Esophagus squamous epithelium (tissue), 5 donors: ENCODE measurements around the gene FRA10AC1. TPM values are rescaled to one million over a fixed set of nuclear protein-coding genes. Genes with fewer than 3 reads are reported as not detected.
"Not testable (repeated sequence)": the region's sequence is repeated elsewhere in the genome, so short reads cannot be mapped to it uniquely, and the experiment has no call there.

Experiments used
- DNase-seq: peaks from one replicate; lab custom pipeline; 2025; lab: John Stamatoyannopoulos, UW
- H3K27ac ChIP-seq, 4 donors: fragments of 200-600 bp; sonication (generic); one replicate each; pipeline ENCODE4 v1.5.1; 2016 to 2019; ENCODE audit warnings: mild to moderate bottlenecking in 1 of 4
- H3K27me3 ChIP-seq, 4 donors: fragments of 200-600 bp; sonication (generic); 1 replicate in 3 of 4; 2 replicates in 1 of 4; pipeline versions ENCODE4 v1.5.1 to v1.6.0; 2017 to 2021; ENCODE audit warnings: antibody characterized with exemption in 1 of 4
- H3K36me3 ChIP-seq, 3 donors: fragments of 200-600 bp; sonication (generic); one replicate each; pipeline ENCODE4 v1.5.1; 2016 to 2019
- H3K4me1 ChIP-seq, 3 donors: fragments of 200-600 bp; sonication (generic); one replicate each; pipeline ENCODE4 v1.5.1; 2017 to 2019
- H3K4me3 ChIP-seq, 4 donors: fragments of 200-600 bp; sonication (generic); 1 replicate in 3 of 4; 2 replicates in 1 of 4; pipeline ENCODE4 v1.5.1; 2016 to 2019; ENCODE audit warnings: mild to moderate bottlenecking in 2 of 4, moderate library complexity in 1 of 4
- H3K9me3 ChIP-seq, 3 donors: fragments of 200-600 bp; sonication (generic); one replicate each; pipeline ENCODE4 v1.5.1; 2016 to 2019
- POLR2A ChIP-seq, 4 donors: fragments of 450-650 bp; IDR thresholded peaks; one replicate each; pipeline ENCODE4 v1.6.1; 2017; ENCODE audit warnings: antibody characterized with exemption in 4 of 4, mild to moderate bottlenecking in 4 of 4, moderate library complexity in 3 of 4
- WGBS, 2 donors: methylation state at CpG; one replicate each; pipeline ENCODE4 v1.1.5; 2018; 5-methylcytosine and 5-hydroxymethylcytosine counted together
- intact Hi-C: fragments of 100-400 bp; cut with DNase I; formaldehyde crosslinking; loops from one replicate; pipeline ENCODE4 v1.15.0; 2022
- total RNA-seq, 4 donors: library from RNA; depleted of rRNA; stranded (reverse); fragments of >200 nt; gene quantifications; one replicate each; pipeline ENCODE4 v1.1.0, GENCODE V29; 2016
- TF ChIP-seq, protein P1 (sequence below), 6 experiments: fragments of 450-650 bp in 4 of 6; fragments of 200-600 bp in 2 of 6; sonication (generic) in 2 of 6; IDR thresholded peaks; one replicate each; pipeline ENCODE4 v1.5.1; 2016 to 2019; ENCODE audit warnings: antibody characterized with exemption in 6 of 6, mild to moderate bottlenecking in 4 of 6, moderate library complexity in 4 of 6
- donor health status: DM: yes; HTN: yes; CAD: no.

FRA10AC1 gene
- total RNA-seq, 4 donors from 2014 or later = 5.0 to 12.0 (median 5.9) TPM

GRCh38 chr10:93704451-93704850 is 2.1 kb upstream of the FRA10AC1 start:
- no peak overlapping the region for H3K4me3 ChIP-seq
- intact Hi-C loops = no loop called here
- H3K9me3 ChIP-seq = no peaks in the 10 kb centered on the region
- H3K4me1 ChIP-seq = peaks cover 0 to 28% (median 8%) of the 10 kb centered on the region in 3 donors
- peaks cover 0 to 1% (median 0%) of the 10 kb centered on the region in 3 donors for H3K36me3 ChIP-seq
- H3K27me3 ChIP-seq = no peaks in the 10 kb centered on the region
- TF ChIP-seq POLR2A (IDR thresholded peaks at IDR 0.05) = no peak
- TF ChIP-seq, protein P1, sequence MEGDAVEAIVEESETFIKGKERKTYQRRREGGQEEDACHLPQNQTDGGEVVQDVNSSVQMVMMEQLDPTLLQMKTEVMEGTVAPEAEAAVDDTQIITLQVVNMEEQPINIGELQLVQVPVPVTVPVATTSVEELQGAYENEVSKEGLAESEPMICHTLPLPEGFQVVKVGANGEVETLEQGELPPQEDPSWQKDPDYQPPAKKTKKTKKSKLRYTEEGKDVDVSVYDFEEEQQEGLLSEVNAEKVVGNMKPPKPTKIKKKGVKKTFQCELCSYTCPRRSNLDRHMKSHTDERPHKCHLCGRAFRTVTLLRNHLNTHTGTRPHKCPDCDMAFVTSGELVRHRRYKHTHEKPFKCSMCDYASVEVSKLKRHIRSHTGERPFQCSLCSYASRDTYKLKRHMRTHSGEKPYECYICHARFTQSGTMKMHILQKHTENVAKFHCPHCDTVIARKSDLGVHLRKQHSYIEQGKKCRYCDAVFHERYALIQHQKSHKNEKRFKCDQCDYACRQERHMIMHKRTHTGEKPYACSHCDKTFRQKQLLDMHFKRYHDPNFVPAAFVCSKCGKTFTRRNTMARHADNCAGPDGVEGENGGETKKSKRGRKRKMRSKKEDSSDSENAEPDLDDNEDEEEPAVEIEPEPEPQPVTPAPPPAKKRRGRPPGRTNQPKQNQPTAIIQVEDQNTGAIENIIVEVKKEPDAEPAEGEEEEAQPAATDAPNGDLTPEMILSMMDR (IDR thresholded peaks at IDR 0.05) = no peak
- no peak for DNase-seq
- WGBS, 2 donors = 93 to 95% methylated on average over 5 of the region's 5 CpGs
- no peak overlapping the region for H3K27ac ChIP-seq

DNA sequence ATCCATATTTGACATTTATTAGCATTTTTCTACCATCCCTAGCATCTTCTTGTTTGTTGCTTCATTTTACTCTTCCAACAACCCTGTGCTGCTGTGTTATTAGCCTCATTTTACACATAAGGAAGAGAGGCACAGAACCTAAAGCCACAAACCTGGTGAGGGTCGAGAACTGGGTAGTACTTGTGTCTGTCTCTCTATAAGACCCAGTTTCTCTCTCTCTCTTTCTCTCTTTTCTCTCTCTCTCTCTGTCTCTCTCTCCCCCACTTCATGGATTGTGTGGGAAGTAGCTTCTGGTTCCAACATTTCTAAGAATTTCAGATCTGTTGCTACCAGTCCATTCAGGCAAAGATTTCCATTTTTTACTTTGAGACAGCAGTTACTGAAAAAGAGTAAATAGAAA is 1.4 kb upstream of the FRA10AC1 start:
- DNase-seq = no peak
- H3K4me3 ChIP-seq = no peak overlapping the region

DNA sequence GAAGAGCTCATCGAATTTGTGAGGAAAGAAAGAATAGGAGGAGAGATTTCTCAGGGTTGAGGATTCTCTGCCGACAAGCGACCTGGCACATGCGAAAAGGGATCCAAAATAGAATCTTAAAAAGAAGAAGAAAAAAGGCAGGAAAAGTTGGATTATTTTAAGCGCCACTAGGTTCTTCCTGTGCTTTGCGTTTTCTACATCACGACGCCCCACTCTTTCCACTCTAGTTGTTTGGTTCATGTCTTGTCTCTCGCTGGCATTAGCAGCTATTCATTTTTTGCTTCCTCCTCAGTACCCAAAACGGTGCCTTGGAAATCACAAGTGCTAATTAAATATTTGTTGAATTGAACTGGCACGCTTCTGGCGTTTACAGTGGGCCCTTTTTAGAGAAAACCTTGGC is 674 bp upstream of the FRA10AC1 start:
- WGBS, 2 donors = 0 to 2% methylated on average over 11 to 12 of the region's 12 CpGs
- H3K36me3 ChIP-seq = peaks cover 0 to 15% (median 9%) of the 10 kb centered on the region in 3 donors
- no peaks in the 10 kb centered on the region for H3K9me3 ChIP-seq
- H3K27me3 ChIP-seq = no peaks in the 10 kb centered on the region
- peak overlapping the region; percentile 65 to 85 (median 72) for H3K4me3 ChIP-seq
- peaks cover 0 to 28% (median 8%) of the 10 kb centered on the region in 3 donors for H3K4me1 ChIP-seq
- no peak for DNase-seq
- intact Hi-C loops = no loop called here
- TF ChIP-seq, protein P1 (IDR thresholded peaks at IDR 0.05) = no peak
- no peak for TF ChIP-seq POLR2A (IDR thresholded peaks at IDR 0.05)
- peak overlapping the region; percentile 80 to 93 (median 91) for H3K27ac ChIP-seq

More for the DNA sequence above, 1.4 kb upstream of the FRA10AC1 start:
- Histone ChIP-seq H3K9me3 (no peaks in the 10 kb centered on the region), H3K36me3 (peaks cover 0 to 7% (median 6%) of the 10 kb centered on the region in 3 donors), H3K4me1 (peaks cover 0 to 28% (median 8%) of the 10 kb centered on the region in 3 donors), H3K27ac (no peak overlapping the region), H3K27me3 (no peaks in the 10 kb centered on the region)
- 57 to 73% methylated on average over 1 of the region's 1 CpG for WGBS, 2 donors
- TF ChIP-seq, protein P1 (IDR thresholded peaks at IDR 0.05) = no peak
- TF ChIP-seq POLR2A (IDR thresholded peaks at IDR 0.05) = no peak
- intact Hi-C loops = no loop called here

GRCh38 chr10:93701866-93702209 is 554 bp downstream of the FRA10AC1 start:
- Histone ChIP-seq H3K4me1 (peaks cover 0 to 28% (median 8%) of the 10 kb centered on the region in 3 donors), H3K27ac (peak overlapping the region; percentile 80 to 93 (median 91)), H3K27me3 (no peaks in the 10 kb centered on the region), H3K36me3 (peaks cover 0 to 27% (median 9%) of the 10 kb centered on the region in 3 donors), H3K9me3 (no peaks in the 10 kb centered on the region), H3K4me3 (peak overlapping the region; percentile 65 to 85 (median 72))
- TF ChIP-seq POLR2A (IDR thresholded peaks at IDR 0.05) = no peak
- TF ChIP-seq, protein P1 (IDR thresholded peaks at IDR 0.05) = no peak
- WGBS, 2 donors = 1% methylated on average over 8 to 9 of the region's 9 CpGs
- DNase-seq = no peak
- intact Hi-C loops = no loop called here

GRCh38 chr10:93697207-93697606 is 5.2 kb downstream of the FRA10AC1 start:
- Histone ChIP-seq H3K27me3 (no peaks in the 10 kb centered on the region), H3K4me1 (peaks cover 0 to 20% (median 8%) of the 10 kb centered on the region in 3 donors), H3K9me3 (no peaks in the 10 kb centered on the region), H3K4me3 (no peak overlapping the region), H3K36me3 (peaks cover 0 to 72% (median 9%) of the 10 kb centered on the region in 3 donors), H3K27ac (no peak overlapping the region)
- WGBS, 2 donors = 85 to 100% methylated on average over 2 of the region's 2 CpGs
- intact Hi-C loops = no loop called here
- TF ChIP-seq, protein P1 (IDR thresholded peaks at IDR 0.05) = no peak
- no peak for TF ChIP-seq POLR2A (IDR thresholded peaks at IDR 0.05)
- no peak for DNase-seq

DNA sequence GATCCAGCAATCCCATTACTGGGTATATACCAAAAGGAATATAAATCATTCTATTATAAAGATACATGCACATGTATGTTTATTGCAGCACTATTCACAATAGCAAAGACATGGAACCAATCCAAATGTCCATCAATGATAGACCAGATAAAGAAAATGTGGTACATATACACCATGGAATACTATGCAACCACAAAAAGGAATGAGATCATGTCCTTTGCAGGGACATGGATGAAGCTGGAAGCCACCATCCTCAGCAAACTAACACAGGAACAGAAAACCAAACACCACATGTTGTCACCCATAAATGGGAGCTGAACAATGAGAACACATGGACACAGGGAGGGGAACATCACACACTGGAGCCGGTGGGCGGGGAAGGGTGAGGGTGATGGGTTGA is 5.8 kb downstream of the FRA10AC1 start:
- peaks cover 0 to 78% (median 9%) of the 10 kb centered on the region in 3 donors for H3K36me3 ChIP-seq
- WGBS, 2 donors = 93% methylated on average over 2 of the region's 2 CpGs
- H3K27me3 ChIP-seq, intact Hi-C loops, DNase-seq, H3K9me3 ChIP-seq, H3K27ac ChIP-seq, H3K4me3 ChIP-seq: not testable (repeated sequence)
- peaks cover 0 to 17% (median 6%) of the 10 kb centered on the region in 3 donors for H3K4me1 ChIP-seq
